GM10266 (cell line): ENCODE data around the gene GASK1A.

Experiments
- DNase-seq: peaks from one replicate; pipeline ENCODE4 v3.0.0; 2012; ENCODE audit errors: extremely low spot score
- CTCF ChIP-seq: IDR thresholded peaks from 2 replicates; pipeline ENCODE4 v1.5.1; 2012; ENCODE audit warnings: mild to moderate bottlenecking, low read depth; ENCODE audit not compliant: control insufficient read depth, insufficient read depth; ENCODE audit errors: missing control alignments

Gene GASK1A

GRCh38 chr3:43075904-43076661 lies 97.0 kb downstream of the GASK1A start:
- DNase-seq: no peak
- TF ChIP-seq CTCF: no peak

GRCh38 chr3:43076857-43077256 lies 97.7 kb downstream of the GASK1A start:
- no peak for TF ChIP-seq CTCF
- no peak for DNase-seq

- DNase-seq: no peak
- no peak for TF ChIP-seq CTCF
These were observed 98.2 kb downstream of the GASK1A start for GRCh38 chr3:43077261-43077660.

- TF ChIP-seq CTCF: no peak
These were observed 98.6 kb downstream of the GASK1A start for GRCh38 chr3:43077707-43078106.

GRCh38 chr3:43079536-43080332 lies 100.6 kb downstream of the GASK1A start:
- no peak for DNase-seq
- no peak for TF ChIP-seq CTCF

More at GRCh38 chr3:43077707-43078106, 98.6 kb downstream of the GASK1A start:
- no peak for DNase-seq

GRCh38 chr3:43080726-43081568 lies 101.8 kb downstream of the GASK1A start:
- TF ChIP-seq CTCF: no peak
- DNase-seq: no peak

GRCh38 chr3:43081796-43082195 lies 102.7 kb downstream of the GASK1A start:
- no peak for DNase-seq

More at GRCh38 chr3:43081796-43082195, 102.7 kb downstream of the GASK1A start:
- TF ChIP-seq CTCF: no peak
